NCI-H69 (cell line): ENCODE measurements around the gene TSPAN18.

Source experiments
- DNase-seq: peaks from one replicate; lab custom pipeline; 2025; lab: John Stamatoyannopoulos, UW

The TSPAN18 gene

DNA sequence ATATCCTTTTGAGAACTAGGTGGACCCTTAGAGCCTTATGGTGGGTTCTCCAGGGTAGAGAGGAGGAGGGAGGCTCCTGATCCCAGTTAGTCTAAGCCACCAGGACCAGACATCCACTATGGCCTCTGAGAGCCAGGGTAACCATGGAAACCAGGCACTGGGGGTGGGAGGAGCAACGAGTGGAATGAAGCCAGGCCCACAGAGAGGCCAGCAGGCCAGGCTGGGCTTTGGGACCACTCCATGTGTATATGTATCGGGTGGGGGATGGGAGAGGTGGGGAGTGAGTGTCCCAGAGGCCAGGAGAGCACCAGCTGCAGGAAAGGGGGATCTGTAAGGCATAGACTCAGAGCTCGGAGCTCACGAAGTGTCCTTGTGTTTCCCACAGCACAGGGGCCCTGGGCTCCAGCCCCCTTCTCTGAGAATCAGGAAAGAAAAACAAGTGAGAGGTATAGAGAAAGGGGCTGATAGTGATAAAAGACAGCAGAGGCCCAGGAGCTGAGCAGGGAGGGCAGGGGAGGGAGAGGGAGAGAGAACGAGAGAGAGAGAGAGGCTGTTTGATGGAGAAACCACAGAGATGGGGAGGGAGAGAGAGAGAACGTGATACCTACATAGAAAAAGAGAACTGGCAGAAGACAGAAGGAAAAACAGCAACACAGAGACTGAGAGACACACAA, 15.5 kb upstream of the TSPAN18 start:
- DNase-seq = no peak

DNA sequence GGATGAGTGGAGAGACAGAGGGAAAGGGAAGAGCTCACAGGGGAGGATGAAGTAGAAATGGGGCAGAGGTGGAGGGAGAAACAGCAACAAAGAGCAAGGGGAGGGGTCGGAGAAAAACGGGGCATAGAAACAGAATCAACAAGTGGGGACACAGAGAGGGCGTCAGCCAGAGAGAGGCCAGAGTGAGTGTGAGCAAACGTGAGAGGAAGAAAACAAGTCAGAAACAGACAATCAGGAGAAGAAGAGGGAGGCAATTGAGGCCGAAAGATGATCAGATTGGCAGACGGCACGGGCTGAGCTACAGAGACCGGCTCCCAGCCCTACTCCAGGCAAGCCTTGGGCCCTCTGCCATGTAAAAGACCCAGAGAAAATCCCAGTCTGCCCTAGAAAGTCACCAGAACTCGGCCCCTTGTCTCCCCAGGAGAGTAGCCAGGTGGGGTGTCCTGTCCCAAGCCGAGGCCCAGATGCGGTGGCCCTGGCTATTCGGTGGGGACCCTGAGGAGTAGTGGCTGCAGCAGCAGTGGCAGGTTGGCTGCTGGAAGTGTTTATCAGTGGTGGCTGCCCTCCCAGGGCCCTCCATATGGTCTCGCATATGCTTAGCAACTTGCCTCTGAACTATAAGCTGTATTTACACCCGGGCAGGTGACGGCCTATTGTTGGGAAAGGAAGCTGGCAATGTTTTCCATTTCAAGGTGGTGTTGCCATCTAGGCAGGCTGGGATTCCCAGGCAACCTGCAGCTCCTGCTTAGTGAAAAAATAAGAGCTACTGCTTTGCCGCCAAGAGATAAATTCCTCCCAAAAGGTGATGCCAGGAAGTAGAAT, 14.8 kb upstream of the TSPAN18 start:
- peak; percentile 80 for DNase-seq

DNA sequence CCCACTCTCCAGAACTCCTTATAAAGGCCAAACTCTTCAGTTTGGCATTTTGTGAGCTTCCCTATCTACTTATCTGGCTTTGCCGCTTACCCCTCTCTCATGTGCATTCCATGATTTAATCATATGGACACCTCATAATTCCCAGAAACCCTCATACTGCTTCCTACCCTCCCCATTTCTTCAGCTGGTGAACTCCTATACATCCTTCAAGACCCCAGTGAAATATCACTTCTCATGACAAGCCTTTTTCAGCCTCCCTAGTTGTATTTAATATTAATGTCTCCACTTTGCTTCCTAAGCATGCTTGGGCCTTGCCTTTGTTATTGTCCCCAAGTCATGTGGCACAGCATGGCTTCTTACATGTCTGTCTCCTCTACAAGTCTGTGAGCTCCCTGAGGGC, 13.7 kb upstream of the TSPAN18 start:
- no peak for DNase-seq

DNA sequence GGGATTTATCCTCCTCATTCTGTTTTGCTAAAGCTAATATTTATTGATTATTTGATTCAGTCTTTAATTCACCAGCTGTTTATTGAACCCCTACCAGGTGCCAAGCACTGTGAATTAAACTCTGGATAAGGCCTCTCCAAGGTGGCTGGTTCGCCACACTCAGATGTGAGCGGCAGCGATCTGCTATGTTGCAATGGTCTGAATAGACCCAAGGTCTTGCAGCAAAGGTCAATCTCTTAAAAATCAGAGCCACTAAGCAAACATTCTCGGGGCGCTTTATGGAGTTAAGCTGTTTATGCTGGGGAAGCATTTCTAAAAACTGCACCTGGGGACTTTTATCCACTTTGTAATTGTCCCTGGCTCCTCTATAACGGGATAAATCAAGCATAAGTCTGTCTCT, 10.5 kb upstream of the TSPAN18 start:
- no peak for DNase-seq

DNA sequence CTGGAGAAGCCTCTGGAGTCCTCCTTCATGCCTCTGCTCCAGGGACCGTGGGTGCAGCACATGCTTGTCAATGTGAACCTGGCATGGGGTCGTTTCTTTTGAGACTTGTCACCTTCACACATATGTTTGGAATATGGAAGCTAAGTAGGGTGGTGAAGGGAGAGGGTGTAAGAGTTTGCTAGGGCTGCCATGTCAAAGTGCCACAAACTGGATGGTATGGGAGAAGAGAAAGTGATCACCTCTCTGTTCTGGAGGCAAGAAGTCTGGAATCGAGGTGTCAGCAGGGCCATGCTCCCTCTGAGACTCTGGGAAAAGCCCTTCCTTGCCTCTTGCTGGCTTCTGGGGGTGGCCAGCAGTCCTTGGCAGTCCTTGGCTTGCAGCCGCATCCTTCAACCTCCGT, 8.7 kb upstream of the TSPAN18 start:
- no peak for DNase-seq

DNA sequence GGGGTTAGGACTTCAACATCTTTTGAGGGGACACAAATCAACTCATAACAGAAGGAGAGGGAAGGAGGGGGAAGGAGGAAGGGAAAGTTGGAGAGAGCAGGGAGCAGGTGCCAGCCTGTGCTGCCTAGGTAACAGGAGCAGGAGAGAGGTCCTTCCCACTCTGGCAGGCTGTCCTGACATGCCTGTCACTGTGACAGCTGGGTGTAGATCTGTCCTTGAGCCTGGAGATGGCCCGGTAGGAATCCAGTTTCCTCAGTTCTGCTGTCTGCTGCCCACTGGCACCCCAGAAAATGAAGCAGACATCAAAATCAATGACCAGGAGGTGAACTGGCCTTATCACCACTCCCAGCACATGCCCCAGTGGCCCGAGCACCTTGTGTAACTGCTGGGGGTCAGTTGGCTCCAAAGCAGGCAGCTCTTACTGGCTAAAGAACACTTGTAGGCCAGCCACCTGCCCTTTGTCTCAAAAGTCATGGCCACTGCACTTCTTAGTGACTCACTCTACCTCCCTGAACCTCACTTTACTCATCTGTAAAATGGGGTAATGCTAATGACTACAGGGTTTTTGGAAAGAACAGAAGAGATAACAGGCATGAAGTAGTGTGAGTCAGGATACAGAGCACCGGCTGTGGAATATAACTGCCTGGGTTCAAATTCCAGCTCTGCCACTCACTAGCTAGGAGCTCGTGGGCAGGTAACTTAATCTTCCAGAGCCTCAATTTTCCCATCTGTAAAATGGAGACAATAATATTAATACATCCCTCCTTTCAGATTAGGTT, 8.0 kb upstream of the TSPAN18 start:
- DNase-seq = no peak

DNA sequence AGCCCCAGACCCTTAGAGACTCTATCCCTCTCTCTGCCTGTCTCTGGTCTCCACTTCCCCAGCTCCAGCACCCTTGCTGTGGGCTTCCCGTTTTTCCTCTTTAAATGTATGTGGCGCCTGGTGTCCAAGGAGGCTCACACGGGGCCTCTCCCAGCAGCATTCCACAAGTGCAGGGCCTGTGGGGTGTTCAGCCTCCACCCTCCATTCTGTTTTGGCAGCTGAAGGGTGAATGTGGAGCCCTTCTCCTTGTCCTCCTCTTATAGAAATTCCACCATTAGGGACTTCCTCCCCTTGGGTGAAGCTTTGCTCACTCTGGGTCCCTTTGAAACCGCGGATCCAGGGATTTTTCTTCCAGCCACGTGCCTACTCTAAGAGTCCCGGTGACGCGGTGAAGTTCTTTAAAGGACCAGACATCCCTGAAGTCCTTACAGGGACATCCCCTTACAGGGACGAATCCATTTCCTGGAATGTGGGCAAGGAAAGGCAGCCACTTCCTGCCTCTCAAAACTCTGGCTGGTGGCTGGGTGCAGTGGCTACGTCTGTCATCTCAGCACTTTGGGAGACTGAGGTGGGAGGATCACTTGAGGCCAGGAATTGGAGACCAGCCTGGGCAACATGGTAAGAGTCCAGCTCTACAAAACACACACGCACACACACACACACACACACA, 1.6 kb upstream of the TSPAN18 start:
- no peak for DNase-seq

DNA sequence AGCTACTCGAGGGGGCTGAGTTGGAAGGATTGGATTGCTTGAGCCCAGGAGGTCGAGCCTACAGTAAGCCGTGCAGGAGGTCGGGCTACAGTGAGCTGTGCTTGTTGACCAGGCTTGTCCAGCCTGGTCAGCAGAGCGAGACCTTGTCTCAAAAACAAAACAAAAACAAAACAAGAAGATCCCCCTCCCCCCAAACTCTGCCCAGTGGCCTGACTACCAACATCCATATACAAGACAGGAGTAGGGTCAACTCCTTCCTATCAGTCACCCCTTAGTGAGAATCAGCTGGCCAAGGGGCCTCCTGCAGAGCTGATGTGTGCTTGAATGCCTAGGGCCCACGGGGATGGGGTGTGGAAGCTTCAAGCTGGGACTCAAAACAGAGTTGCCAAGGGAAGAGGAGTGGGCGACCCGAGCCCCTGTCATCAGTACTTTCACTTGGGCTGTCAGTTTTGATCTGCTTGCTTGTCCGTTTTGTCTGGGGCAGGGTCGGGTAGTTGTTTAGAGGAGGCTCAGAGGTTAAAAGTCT, 942 bp upstream of the TSPAN18 start:
- no peak for DNase-seq

DNA sequence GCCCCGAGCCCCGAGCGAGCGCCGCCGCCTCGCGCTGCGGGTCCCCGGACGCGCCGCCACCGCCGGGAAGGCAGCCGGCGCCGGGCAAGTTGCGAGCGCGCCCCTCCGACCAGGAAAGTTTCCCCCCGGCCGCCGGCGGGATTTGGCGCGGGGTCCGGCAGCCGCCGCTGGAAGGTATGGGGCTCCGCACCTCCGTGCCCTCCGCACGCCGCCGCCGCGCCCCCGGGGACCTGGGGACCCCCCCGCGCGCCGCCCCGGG, 281 bp downstream of the TSPAN18 start:
- DNase-seq = no peak

DNA sequence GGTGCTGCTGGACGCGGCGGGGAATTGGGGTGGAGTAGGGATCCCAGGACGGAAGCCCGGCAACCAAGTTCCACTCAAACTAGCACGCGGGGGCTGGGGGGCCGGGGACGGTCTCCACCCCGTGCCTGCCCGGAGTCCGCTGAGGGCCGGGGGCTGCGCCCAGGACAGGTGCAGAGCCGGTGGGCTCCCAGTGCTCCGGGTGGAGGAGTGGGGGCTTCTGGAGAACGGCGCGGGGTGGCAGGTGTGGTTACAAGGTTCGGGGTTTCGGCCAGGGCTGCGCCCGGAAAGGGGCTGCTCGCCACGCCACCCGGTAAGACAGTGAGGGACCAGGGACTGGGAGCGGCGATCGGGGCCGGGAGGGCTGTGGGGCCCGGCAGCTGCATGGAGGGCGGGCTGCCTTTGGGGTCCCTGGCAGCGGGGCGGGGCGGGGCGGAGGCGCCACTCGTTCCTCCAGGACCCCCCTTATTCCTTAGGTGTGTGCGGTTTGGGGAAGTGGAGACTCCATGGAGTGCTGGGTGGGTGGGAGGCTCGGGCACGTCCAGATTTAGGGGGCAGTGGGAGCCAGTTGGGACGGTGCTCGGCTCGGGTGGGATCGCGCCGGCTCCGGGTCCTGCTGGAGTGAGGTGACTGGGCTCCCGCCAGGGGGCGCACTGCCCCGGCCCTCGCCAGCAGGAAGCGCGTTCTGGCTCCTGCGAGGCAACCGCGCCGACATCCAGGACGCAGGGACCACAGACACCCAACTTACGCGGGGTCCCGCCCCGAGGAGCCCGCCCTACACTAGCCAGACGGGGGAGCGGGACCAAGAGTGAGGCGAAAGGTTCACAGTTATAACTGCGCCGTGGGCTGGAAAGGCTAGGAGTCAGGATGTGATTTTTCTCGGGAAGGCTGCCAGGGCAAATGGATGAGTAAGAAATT, 868 bp downstream of the TSPAN18 start:
- peak; percentile 79 for DNase-seq

DNA sequence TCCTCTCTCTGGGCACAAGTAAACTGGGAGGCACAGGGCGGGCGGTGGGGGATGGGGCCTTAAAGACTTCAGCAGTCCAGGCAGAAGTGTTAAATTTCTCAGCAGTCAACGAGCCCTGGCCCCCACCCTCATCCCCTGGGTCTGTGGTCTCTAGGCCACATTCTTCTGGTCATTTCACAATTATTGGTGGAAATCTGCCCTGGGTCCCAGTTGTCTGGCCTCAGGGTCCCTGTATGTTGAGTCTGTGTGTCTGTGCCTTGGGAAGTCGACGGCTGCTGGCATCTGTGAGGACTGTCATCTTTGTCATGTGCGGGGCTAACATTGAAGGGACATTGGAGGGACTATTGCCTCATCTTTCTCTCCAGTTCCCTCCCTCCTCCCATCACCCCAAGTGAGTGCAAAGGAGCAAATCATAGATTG, 1.7 kb downstream of the TSPAN18 start:
- DNase-seq = no peak

DNA sequence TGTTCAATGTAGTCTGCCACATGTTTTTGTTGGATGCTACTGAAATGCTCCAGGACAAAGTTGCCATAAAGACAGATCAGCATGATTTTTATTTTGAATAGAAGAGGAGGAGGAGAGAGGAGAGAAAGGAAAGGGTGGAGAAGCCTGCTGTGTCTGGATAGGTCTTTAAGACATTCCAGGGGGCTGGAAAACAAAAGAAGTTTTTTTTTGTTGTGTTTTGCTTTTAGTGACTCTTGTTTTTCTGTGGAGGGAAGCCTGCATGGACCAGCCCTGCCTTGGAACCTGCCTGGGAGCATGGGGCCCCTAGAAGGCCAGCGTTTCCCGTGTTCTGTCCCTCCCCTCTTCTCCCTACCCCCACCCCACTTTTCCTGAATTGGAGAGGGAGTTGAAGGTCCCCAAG, 2.3 kb downstream of the TSPAN18 start:
- DNase-seq = no peak

DNA sequence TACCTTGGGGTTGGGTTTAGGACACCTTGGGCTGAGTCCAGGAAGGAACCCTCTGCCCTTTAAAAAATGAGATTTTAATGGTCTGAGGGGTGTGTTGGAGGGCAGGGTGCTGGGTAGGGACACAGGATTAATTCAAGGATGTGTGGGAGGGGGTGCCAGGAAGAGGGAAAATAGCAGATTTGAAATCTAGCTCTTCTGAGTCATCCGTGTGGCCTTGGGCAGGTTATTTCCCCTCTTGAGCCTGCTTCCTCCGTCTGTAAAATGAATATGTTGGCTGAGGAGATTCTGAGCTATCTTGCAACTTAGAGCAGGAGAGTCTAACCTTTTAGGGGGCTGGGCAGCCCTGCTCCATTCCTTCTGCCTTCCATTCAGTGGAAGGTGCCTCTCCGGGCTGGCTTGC, 3.0 kb downstream of the TSPAN18 start:
- DNase-seq = no peak

DNA sequence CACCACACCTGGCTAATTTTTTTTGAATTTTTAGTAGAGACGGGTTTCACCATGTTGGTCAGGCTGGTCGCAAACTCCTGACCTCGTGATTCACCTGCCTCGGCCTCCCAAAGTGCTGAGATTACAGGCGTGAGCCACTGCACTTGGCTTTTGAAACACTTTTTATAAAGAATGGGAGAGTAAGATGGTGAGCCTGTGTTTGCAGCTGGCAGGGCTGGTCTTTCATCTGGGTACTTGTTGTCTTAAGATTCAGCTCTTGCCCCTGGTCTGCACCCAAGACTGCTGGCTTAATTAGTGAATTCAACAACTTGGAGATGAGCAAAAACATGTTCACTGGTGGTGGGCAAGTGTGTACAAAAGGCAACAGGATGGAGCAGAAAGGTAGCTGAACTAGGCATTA, 4.0 kb downstream of the TSPAN18 start:
- no peak for DNase-seq

DNA sequence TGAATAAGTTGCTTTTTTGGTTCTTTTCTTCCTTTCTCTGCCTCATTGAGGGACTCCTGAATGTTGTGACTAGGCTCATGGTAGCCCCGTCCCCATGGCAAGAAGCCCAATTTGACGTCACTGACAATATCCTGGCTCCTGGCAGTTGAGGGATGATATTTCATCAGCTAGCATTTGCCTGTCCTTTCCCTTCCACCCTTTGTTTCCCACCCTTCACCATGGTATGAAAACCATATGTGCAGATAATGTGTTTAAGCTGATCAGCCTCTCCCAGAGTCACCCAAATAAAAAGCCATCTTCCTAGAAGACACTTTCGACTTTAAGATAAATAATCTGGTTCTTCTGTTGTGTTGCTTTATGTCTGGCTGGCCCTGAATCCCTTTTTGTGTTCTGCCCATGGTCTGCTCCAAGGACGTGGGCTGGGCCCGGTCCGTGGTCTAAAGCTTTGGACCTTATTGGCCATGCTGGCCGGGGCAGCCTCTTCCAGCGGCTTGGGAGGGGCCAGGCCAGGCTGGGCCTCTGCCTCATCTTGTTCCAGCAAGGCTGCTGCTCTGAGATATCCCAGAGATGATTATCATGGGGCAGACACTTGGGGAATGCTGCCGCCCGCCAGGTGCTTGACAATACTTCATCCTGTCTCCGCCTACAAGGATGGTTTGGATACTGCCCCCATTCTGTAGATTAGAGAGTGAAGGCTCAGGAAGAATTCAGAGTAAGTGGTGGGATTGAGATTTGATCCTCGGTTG, 5.1 kb downstream of the TSPAN18 start:
- DNase-seq = peak; percentile 26

DNA sequence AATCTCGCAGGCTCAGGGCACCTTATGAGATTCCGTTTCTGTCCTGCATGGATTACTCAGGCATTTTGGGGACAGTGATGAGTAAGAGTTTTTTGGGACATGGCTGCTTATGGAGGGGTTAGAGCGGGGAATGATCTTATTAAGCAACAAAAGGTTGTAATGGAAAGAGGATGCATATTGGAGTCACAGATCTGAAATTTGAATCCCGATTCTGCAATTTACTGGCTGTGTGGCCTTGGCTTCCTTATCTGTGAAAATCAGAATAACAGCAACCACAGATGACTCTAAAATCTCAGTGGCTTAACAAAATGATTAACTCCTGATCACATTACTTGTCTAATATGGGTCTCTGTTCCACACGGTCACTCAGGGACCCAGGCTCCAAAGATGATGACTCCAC, 5.8 kb downstream of the TSPAN18 start:
- DNase-seq = no peak

DNA sequence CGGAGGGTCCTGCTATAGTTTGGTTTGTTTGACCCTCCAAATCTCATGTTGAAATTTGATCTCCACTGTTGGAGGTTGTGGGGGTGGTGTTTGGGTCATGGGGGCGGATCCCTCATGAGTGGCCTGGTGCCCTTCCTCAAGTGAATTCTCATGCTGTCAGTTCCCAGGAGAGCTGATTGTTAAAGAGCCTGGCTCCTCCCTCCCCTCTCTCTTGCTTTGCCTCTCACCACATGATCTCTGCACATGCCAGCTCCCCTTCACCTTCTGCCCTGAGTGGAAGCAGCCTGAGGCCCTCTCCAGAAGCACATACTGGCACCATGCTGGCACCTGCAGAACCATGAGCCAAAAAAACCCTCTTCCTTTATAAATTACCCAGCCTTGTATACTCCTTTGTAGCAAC, 7.1 kb downstream of the TSPAN18 start:
- DNase-seq = no peak

DNA sequence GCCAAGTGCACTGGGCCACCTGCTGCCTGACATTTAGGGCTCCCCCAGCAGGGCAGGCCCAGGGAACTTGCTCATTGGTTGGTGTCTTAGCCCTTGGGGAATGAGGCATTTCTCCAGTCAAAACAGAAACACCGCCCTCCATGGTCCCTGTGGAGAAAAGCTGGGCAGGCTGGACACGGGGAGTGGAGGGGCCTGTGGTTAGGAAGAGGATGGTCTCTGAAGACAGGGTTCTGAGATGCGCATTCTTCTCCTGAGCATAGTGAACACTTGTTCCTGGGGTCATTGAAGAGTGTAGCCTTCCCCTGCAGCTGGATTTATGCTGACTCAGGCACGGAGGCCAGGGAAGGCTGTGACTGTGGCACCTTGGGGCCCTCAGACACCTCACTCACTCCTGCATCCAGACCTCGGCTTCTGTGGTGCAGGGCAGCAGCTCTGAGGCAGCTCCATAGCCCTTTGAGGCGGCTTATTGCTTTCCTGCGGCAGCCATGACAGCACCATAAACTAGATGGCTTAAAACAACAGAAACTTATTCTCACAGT, 8.2 kb downstream of the TSPAN18 start:
- DNase-seq = no peak

DNA sequence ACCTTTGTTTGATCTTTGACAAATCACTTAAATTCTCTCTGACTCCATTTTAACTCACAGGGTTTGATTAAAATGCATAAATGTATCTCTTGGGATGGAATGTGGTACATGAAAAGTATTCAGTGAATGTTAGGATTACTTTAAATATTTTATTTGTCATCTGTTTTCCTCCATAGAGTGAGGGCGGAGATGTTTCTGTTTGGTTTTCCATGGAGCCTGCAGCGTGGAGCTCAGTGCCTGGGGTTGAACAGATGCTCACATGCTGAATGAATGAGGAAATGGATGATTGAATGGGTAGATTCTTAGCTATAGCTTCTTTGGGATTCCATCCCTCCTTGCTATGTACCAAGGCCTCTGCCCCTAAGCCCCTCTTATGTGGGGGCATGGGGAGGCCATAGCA, 10.0 kb downstream of the TSPAN18 start:
- DNase-seq = no peak
